HEK293T (cell line): ENCODE data around the gene EIF3F.

ENCODE experiments used
- FOXA1 ChIP-seq: fragments of 450-650 bp; IDR thresholded peaks from 2 replicates; pipeline ENCODE4 v1.6.1; 2016; ENCODE audit warnings: mild to moderate bottlenecking
- FOXK2 ChIP-seq: fragments of 450-650 bp; IDR thresholded peaks from 2 replicates; pipeline ENCODE4 v1.6.1; 2016; ENCODE audit warnings: mild to moderate bottlenecking
- FOXM1 ChIP-seq: fragments of 450-650 bp; IDR thresholded peaks from 2 replicates; pipeline ENCODE4 v1.6.1; 2017; ENCODE audit warnings: mild to moderate bottlenecking, borderline replicate concordance
- HDGF ChIP-seq: fragments of 450-650 bp; IDR thresholded peaks from 2 replicates; pipeline ENCODE4 v1.6.1; 2017; ENCODE audit warnings: antibody characterized with exemption, borderline replicate concordance
- LEF1 ChIP-seq: fragments of 450-650 bp; IDR thresholded peaks from 2 replicates; pipeline ENCODE4 v1.6.1; 2017; ENCODE audit warnings: mild to moderate bottlenecking, borderline replicate concordance
- NFRKB ChIP-seq: fragments of 450-650 bp; IDR thresholded peaks from 2 replicates; pipeline ENCODE4 v1.6.1; 2016; ENCODE audit warnings: mild to moderate bottlenecking, moderate library complexity
- SP1 ChIP-seq: fragments of 450-650 bp; IDR thresholded peaks from 2 replicates; pipeline ENCODE4 v1.6.1; 2017
- SUZ12 ChIP-seq: fragments of 450-650 bp; IDR thresholded peaks from 2 replicates; pipeline ENCODE4 v1.6.1; 2016; ENCODE audit warnings: mild to moderate bottlenecking
- TARDBP ChIP-seq: fragments of 450-650 bp; IDR thresholded peaks from 2 replicates; pipeline ENCODE4 v1.6.1; 2016
- TF ChIP-seq, protein P1 (sequence below): fragments of 450-650 bp; IDR thresholded peaks from 2 replicates; pipeline ENCODE4 v1.6.1; 2016

GRCh38 chr11:8025816-8026215, 38.7 kb downstream of the EIF3F start:
- TF ChIP-seq SP1, result no peak
- TF ChIP-seq HDGF, result no peak
- TF ChIP-seq, protein P1, sequence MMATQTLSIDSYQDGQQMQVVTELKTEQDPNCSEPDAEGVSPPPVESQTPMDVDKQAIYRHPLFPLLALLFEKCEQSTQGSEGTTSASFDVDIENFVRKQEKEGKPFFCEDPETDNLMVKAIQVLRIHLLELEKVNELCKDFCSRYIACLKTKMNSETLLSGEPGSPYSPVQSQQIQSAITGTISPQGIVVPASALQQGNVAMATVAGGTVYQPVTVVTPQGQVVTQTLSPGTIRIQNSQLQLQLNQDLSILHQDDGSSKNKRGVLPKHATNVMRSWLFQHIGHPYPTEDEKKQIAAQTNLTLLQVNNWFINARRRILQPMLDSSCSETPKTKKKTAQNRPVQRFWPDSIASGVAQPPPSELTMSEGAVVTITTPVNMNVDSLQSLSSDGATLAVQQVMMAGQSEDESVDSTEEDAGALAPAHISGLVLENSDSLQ, result no peak
- no peak for TF ChIP-seq SUZ12
- no peak for TF ChIP-seq FOXA1
- TF ChIP-seq FOXM1, result no peak
- TF ChIP-seq LEF1, result no peak
- TF ChIP-seq TARDBP, result no peak
- no peak for TF ChIP-seq NFRKB
- no peak for TF ChIP-seq FOXK2
